AG08396 (cell line): ENCODE data around the gene TSPAN32.

Source experiments
- DNase-seq: peaks from one replicate; pipeline ENCODE4 v3.0.0; 2012; ENCODE audit warnings: low spot score, mixed read lengths

TSPAN32 gene

GRCh38 chr11:2301631-2302305 is at the start of gene TSPAN32, which contains the start of gene C11orf21:
Gene TSPAN32, plus strand, starts transcription at chr11:2302013. Its CDS starts 137 bp downstream, at chr11:2302150.
Gene C11orf21, minus strand, starts transcription at chr11:2301918. Its CDS starts 110 bp downstream, at chr11:2301808.
- no peak for DNase-seq

GRCh38 chr11:2252018-2252417 is 49.8 kb upstream of the TSPAN32 start:
- no peak for DNase-seq

- DNase-seq, result no peak
These were observed 45.4 kb upstream of the TSPAN32 start for GRCh38 chr11:2256293-2256913.

GRCh38 chr11:2256951-2257700 is 44.7 kb upstream of the TSPAN32 start:
- DNase-seq, result no peak

- no peak for DNase-seq
These were observed 43.0 kb upstream of the TSPAN32 start for GRCh38 chr11:2258501-2259465.

- no peak for DNase-seq
These were observed 42.4 kb upstream of the TSPAN32 start for GRCh38 chr11:2259466-2259830.

- no peak for DNase-seq
These were observed 41.8 kb upstream of the TSPAN32 start for GRCh38 chr11:2259897-2260451.

GRCh38 chr11:2260491-2261364 is 41.1 kb upstream of the TSPAN32 start:
- no peak for DNase-seq

GRCh38 chr11:2261436-2262230 is 40.2 kb upstream of the TSPAN32 start:
- no peak for DNase-seq

GRCh38 chr11:2262301-2263070 is 39.3 kb upstream of the TSPAN32 start:
- no peak for DNase-seq

GRCh38 chr11:2263071-2263565 is 38.7 kb upstream of the TSPAN32 start:
- DNase-seq, result no peak

- no peak for DNase-seq
These were observed 38.0 kb upstream of the TSPAN32 start for GRCh38 chr11:2263724-2264360.

- DNase-seq, result no peak
These were observed 37.3 kb upstream of the TSPAN32 start for GRCh38 chr11:2264366-2265053.

- no peak for DNase-seq
These were observed 36.4 kb upstream of the TSPAN32 start for GRCh38 chr11:2265396-2265795.

- DNase-seq, result no peak
These were observed 35.8 kb upstream of the TSPAN32 start for GRCh38 chr11:2265854-2266585.

GRCh38 chr11:2266586-2267305 is 35.1 kb upstream of the TSPAN32 start:
- no peak for DNase-seq
